HepG2 (cell line): ENCODE results near the gene CGREF1.

ENCODE experiments used
- NCOA1 ChIP-seq: sonication (generic); formaldehyde crosslinking; IDR thresholded peaks from 2 replicates; pipeline ENCODE4 v1.9.0; 2021; ENCODE audit warnings: missing genetic modification reagents
- SKI ChIP-seq: fragments of 450-650 bp; IDR thresholded peaks from one replicate; pipeline ENCODE4 v1.6.1; 2018; ENCODE audit warnings: mild to moderate bottlenecking; ENCODE audit not compliant: partially characterized antibody
- ZNF232 ChIP-seq: sonication (generic); formaldehyde crosslinking; IDR thresholded peaks from 2 replicates; pipeline ENCODE4 v1.4.0; 2020; ENCODE audit warnings: missing genetic modification reagents, borderline replicate concordance

- peak; percentile 89; the same call in 1 of the 2 replicates for TF ChIP-seq ZNF232 (CRISPR knock-in tag)
- TF ChIP-seq NCOA1 (CRISPR knock-in tag) = 0 out of 2 replicates have a peak, but pooled peaks have one; percentile 87
- TF ChIP-seq SKI = peak; percentile 28
These were observed 22.9 kb downstream of the CGREF1 start for GRCh38 chr2:27095745-27096651.
